ENCODE results near the gene ITGB5. TPM values are rescaled to one million over a fixed set of nuclear protein-coding genes. Genes with fewer than 3 reads are reported as not detected.

ITGB5 gene
- total RNA-seq, 1 experiment from 2014 or later = 146 TPM

DNA sequence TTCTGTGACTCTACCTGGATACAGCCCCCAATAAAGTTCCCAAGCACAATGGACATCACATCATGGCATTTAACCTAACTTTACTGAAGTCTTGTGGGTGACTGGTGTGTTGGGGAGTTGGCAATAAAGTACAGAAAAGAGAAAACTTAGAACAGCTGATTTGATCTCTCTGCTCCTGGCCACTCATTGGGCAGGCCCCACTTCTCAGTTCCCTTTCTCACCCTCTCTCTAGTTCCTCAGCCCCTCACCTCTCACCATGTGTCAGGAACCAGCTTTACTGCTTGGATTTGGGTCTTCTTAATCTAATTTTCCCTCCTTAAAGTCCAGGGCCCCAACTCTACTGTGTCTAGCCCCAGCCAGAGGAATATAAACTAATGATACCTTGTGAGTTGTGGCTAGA is 48.1 kb upstream of the ITGB5 start:
- no peak overlapping the region; a peak in 1 of 7 replicates for H3K27ac Mint-ChIP-seq
- H3K36me3 Mint-ChIP-seq (ENCODE audit: insufficient read depth in 1 of 3, low read depth in 3 of 3) = no peaks in the 10 kb centered on the region; a peak in 1 of 7 replicates
- no peak overlapping the region for H2BK5ac ChIP-seq (ENCODE audit: insufficient read length, low read length)
- H3K27ac ChIP-seq (ENCODE audit: insufficient read length, low read depth, low read length) = no peak overlapping the region
- H3K4me1 Mint-ChIP-seq = no peaks in the 10 kb centered on the region
- H3K4ac ChIP-seq (ENCODE audit: low read depth, low read length) = no peak overlapping the region
- H4K91ac ChIP-seq (ENCODE audit: insufficient read length, low read depth, low read length) = no peak overlapping the region
- H3T11ph ChIP-seq (ENCODE audit: low read length) = no peak overlapping the region
- H3K4me3 Mint-ChIP-seq = no peak overlapping the region
- no peak for DNase-seq
- no peaks in the 10 kb centered on the region for H3K27me3 ChIP-seq (ENCODE audit: insufficient read depth, low read length)
- no peak overlapping the region for H2BK15ac ChIP-seq (ENCODE audit: low read depth, low read length)
- no peak overlapping the region for H2AFZ ChIP-seq (ENCODE audit: low read length)
- no peaks in the 10 kb centered on the region for H3K9me3 ChIP-seq (ENCODE audit: control insufficient read depth, low read depth, low read length)
- H2BK20ac ChIP-seq (ENCODE audit: low read depth, low read length, poor library complexity, severe bottlenecking) = no peak overlapping the region
- no peak overlapping the region for H2AK5ac ChIP-seq (ENCODE audit: insufficient read length, low read length)
- no peak overlapping the region for H3K18ac ChIP-seq (ENCODE audit: insufficient read length, low read depth, low read length)
- H3K14ac ChIP-seq (ENCODE audit: insufficient read depth, low read length) = no peak overlapping the region
- H3K79me2 ChIP-seq (ENCODE audit: insufficient read depth, low read length) = no peaks in the 10 kb centered on the region
- H3K9me3 Mint-ChIP-seq = 0 out of 5 replicates have a peak, but pooled peaks cover 0 to 2% of the 10 kb centered on the region in 2 experiments
- peaks cover 6% of the 10 kb centered on the region for H3K27me3 Mint-ChIP-seq (ENCODE audit: low read depth)
- H3K4me2 ChIP-seq (ENCODE audit: insufficient read depth, insufficient read length, low read length) = no peak overlapping the region
- no peaks in the 10 kb centered on the region for H3K4me1 ChIP-seq (ENCODE audit: insufficient read depth, low read length)
- H3K9ac ChIP-seq (ENCODE audit: extremely low read depth, insufficient read length, low read length) = no peak overlapping the region
- no peaks in the 10 kb centered on the region for H3K79me1 ChIP-seq (ENCODE audit: insufficient read depth, low read depth, low read length, poor library complexity, severe bottlenecking)
- no peak overlapping the region for H3K23ac ChIP-seq (ENCODE audit: insufficient read length, low read depth, low read length)
- H4K5ac ChIP-seq (ENCODE audit: insufficient read length, low read depth, low read length) = no peak overlapping the region
- H2BK120ac ChIP-seq (ENCODE audit: low read depth, low read length, poor library complexity, severe bottlenecking) = no peak overlapping the region
- TF ChIP-seq, protein P1, sequence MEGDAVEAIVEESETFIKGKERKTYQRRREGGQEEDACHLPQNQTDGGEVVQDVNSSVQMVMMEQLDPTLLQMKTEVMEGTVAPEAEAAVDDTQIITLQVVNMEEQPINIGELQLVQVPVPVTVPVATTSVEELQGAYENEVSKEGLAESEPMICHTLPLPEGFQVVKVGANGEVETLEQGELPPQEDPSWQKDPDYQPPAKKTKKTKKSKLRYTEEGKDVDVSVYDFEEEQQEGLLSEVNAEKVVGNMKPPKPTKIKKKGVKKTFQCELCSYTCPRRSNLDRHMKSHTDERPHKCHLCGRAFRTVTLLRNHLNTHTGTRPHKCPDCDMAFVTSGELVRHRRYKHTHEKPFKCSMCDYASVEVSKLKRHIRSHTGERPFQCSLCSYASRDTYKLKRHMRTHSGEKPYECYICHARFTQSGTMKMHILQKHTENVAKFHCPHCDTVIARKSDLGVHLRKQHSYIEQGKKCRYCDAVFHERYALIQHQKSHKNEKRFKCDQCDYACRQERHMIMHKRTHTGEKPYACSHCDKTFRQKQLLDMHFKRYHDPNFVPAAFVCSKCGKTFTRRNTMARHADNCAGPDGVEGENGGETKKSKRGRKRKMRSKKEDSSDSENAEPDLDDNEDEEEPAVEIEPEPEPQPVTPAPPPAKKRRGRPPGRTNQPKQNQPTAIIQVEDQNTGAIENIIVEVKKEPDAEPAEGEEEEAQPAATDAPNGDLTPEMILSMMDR (conservative IDR thresholded peaks at IDR 0.05) = no peak
- no peaks in the 10 kb centered on the region for H4K20me1 ChIP-seq (ENCODE audit: control insufficient read depth, insufficient read depth, insufficient read length)
- H2BK12ac ChIP-seq (ENCODE audit: insufficient read length, low read depth, low read length) = no peak overlapping the region
- no peak overlapping the region for H3K56ac ChIP-seq (ENCODE audit: insufficient read length, low read depth, low read length)
- no peak overlapping the region for H4K8ac ChIP-seq (replicated peaks; ENCODE audit: insufficient read length, low read depth, low read length)
- H3K23me2 ChIP-seq (ENCODE audit: insufficient read length, low read depth, low read length, poor library complexity, severe bottlenecking) = no peaks in the 10 kb centered on the region
